Astrocyte of the cerebellum (primary cell): ENCODE measurements around the gene B3GNT8.
A peak's percentile ranks its signal among the peaks of the same experiment; 100 is the strongest.

ENCODE experiments used
- DNase-seq: peaks from one replicate; pipeline ENCODE4 v3.0.0-alpha.2; 2011; ENCODE audit warnings: low read depth
- H3K4me3 ChIP-seq: 2 replicates; pipeline ENCODE4 v1.5.1; 2011; ENCODE audit warnings: mild to moderate bottlenecking, low read depth, low read length, moderate library complexity
- in situ Hi-C: cut with HindIII; loops from 2 replicates; pipeline ENCODE4 v1.10.0; 2017; ENCODE audit warnings: low sequenced_read_pairs
- TF ChIP-seq, protein P1 (sequence below): IDR thresholded peaks from 2 replicates; pipeline ENCODE4 v1.5.1; 2012; ENCODE audit warnings: low read length, low read depth, moderate library complexity, mild to moderate bottlenecking; ENCODE audit errors: missing control alignments

The B3GNT8 gene

DNA sequence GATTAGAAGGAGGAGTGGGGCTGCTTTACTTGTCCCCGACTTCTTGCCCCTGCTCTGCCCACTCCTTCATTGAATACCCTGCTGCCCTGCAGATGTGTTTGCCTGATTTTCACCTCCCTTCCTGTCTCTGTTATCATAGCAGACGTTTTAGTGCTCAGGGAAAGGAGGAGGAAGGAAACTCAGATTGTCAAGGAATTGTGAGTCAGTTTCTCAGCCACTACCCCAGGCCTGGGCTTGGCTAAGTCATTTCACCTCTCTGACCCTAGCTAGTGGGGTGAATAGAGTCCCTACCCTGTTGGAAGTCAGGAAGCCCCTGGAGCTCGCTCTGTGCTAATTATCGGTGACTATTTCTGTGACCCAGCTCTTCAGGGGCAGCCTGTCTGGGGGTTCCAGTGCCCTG, 25.7 kb downstream of the B3GNT8 start:
- no peak overlapping the region for H3K4me3 ChIP-seq
- TF ChIP-seq, protein P1, sequence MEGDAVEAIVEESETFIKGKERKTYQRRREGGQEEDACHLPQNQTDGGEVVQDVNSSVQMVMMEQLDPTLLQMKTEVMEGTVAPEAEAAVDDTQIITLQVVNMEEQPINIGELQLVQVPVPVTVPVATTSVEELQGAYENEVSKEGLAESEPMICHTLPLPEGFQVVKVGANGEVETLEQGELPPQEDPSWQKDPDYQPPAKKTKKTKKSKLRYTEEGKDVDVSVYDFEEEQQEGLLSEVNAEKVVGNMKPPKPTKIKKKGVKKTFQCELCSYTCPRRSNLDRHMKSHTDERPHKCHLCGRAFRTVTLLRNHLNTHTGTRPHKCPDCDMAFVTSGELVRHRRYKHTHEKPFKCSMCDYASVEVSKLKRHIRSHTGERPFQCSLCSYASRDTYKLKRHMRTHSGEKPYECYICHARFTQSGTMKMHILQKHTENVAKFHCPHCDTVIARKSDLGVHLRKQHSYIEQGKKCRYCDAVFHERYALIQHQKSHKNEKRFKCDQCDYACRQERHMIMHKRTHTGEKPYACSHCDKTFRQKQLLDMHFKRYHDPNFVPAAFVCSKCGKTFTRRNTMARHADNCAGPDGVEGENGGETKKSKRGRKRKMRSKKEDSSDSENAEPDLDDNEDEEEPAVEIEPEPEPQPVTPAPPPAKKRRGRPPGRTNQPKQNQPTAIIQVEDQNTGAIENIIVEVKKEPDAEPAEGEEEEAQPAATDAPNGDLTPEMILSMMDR: no peak
- DNase-seq: no peak
- in situ Hi-C loops: no loop called here

DNA sequence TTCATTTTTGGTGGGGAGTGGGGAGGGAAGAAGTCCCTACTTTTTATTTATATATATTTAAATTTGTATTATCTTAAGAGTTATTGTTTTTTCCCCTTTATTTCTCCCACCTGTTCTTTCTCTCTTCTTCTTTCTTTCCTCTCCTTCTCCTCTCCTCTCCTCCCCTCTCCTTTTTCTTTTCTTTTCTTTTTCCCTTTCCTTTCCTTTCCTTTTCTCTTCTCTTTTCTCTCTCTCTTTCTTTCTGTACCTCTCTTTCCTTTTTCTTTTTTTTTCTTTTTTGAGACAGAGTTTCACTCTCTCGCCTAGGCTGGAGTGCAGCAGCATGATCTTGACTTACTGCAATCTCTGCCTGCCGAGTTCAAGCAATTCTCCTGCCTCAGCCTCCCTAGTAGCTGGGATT, 27.6 kb downstream of the B3GNT8 start:
- in situ Hi-C loops: no loop called here
- H3K4me3 ChIP-seq: no peak overlapping the region
- TF ChIP-seq, protein P1: no peak

DNA sequence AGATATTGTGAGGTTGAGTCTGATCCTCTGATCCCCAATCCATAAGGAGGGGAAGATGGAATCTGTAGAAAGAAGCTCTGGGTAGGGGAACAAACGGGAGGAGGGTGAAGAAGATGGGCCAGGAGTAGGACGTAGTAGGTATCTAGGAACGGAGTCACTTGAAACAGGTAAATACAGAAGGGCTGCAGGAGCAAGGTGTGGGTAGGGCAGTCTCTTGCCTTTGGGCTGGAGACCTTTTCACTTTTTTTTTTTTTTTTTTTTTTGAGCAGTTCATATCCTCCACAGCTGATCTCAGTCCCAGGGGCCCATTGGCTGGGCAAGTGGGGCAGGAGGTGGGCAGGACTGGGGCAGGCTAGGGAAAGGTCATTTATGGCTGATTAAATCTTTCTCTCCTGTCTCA, 28.1 kb downstream of the B3GNT8 start:
- no peak overlapping the region for H3K4me3 ChIP-seq
- in situ Hi-C loops: no loop called here
- no peak for DNase-seq
- TF ChIP-seq, protein P1: no peak

More for the DNA sequence above, 27.6 kb downstream of the B3GNT8 start:
- no peak for DNase-seq

DNA sequence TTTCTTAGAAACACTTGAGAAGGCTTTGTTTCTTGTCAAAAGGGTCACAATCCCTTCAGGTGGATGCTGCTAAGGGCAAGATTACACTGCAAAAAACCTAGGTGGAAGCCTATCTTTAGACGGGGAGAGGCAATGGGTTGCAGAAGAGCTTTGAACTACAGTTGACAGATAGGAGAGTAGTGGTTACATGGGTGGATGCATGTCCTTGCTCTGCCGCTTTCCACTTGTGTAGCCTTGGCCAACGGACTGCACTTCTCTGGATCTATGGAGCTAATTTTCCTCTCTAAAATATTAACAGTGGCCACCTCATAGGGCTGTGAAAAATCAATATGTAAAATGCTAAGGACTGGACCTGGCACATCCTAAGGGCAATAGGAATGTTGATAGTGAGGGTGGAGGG, 28.6 kb downstream of the B3GNT8 start:
- no peak for DNase-seq
- TF ChIP-seq, protein P1: no peak
- peak overlapping the region; percentile 100 for H3K4me3 ChIP-seq
- in situ Hi-C loops: no loop called here

DNA sequence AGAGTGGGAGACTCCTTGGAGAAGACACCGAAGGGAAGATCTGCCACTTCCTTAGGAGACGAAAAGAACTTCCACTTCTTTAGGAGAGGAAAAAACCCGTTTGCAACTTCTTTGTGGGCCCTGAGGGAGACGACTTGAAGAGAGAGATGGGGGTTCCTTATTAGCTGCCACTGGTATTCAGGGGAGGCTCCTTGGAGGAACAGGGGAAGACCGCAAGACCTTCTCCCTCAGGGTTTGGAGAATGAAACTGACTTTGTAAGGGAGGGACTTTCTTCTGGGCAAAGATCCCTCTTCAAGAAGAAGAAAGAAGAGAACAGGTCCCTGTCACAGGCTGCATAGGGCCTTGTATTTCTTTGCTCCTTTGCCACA, 29.1 kb downstream of the B3GNT8 start:
- TF ChIP-seq, protein P1: no peak
- H3K4me3 ChIP-seq: peak overlapping the region; percentile 100
- in situ Hi-C loops: no loop called here
- DNase-seq: no peak

DNA sequence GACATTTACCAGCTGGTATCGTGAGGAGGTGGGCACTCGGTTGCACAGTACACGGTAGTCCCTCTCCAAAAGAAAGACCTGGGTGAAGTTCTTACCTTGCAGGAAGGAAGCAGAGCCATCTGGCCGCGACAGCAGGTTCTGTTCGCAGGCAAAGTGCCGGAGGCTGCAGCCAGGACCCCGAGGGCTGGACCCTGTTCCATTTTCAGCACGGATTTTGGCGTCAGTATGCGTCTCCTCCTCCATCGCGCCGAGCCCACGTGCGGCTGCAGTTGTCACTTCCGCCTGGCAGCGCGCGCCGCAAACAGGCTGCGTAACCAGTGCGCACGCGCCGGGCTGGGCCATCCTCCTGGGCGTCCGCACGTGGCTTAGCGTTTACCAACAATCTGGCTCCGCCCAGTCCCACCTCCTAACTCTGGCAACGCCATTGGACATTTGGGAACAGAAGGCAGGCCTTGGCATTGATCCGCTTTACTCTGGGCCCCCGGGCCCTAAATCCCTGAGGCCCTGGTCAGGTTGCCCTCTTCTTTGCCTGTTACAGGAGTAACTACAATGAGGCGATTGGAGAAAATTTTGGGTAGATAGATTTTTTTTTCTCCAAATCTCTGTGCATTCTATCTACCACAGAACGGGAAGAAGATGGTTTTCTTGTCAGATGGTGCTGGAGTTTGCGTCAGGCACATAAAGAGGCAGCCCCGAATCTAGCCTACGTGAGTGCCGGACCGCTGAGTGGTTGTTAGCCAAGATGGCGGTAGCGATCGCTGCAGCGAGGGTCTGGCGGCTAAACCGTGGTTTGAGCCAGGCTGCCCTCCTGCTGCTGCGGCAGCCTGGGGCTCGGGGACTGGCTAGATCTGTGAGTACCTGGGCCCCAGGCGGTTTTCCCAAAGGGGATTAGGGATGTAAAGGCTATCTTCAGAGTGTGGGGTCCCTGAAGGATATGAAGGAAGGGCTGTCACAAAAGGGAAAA, 29.8 kb downstream of the B3GNT8 start, which contains the start of the genes BCKDHA and EXOSC5:
TSS of gene BCKDHA (plus strand) at position 733 of the 964 bp plus-strand sequence. CDS start at position 743, 10 bp downstream.
TSS of gene EXOSC5 (minus strand) at position 274 of the 964 bp plus-strand sequence. CDS start at position 243, 31 bp downstream.
- TF ChIP-seq, protein P1: no peak
- in situ Hi-C loops: no loop called here
- DNase-seq: peak; percentile 100
- peak within 1 kb of the TSS; percentile 100 for H3K4me3 ChIP-seq
